ENCODE measurements around the gene DLG1.
A peak's percentile ranks its signal among the peaks of the same experiment; 100 is the strongest.

The DLG1 gene

GRCh38 chr3:197298341-197298944 is at the start of gene DLG1:
TSS of gene DLG1 (minus strand) at chr3:197298612. CDS start at chr3:197297204, 1,408 bp downstream.
- peak; percentile 68 for DNase-seq

GRCh38 chr3:197348014-197348413 is 49.6 kb upstream of the DLG1 start:
- DNase-seq: no peak

GRCh38 chr3:197345390-197345789 is 47.0 kb upstream of the DLG1 start:
- no peak for DNase-seq

- DNase-seq: no peak
These were observed 46.3 kb upstream of the DLG1 start for GRCh38 chr3:197344582-197345318.

DNA sequence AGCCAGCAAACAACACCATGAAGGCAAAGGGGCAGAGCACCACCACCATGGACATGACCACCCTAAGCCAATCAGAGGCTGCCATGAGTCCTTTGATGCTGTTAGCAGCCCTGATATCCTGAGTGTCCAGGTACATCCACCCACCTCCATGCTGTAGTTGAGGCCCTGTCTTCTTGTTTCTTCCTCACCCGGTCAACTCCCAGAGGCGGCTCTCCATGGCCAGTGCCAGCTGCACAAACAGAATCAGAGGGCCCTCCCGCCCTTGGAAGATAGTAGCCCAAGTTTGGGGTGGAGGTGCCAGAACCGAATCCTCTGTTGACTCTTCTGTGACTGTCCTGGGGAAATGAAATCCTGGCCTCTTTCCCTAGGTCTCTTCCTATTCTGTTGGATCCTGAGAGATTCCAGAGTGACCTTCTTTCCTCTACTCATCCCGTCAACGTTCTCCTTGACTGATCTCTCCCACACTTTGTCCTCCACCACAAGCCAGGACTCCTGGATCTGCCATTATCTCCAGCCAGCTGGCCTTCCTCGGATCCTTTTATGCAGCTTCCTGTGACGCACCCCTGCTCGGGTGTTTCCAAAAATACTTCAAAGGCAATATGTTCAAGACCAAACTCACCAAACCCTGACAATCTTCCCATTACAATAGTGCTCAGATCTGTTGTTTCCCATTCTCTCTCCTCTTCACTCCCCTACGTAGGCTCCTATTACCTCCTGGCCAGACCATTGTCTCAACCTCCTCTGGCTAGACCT is 45.4 kb upstream of the DLG1 start:
- no peak for DNase-seq

GRCh38 chr3:197343111-197343510 is 44.7 kb upstream of the DLG1 start:
- no peak for DNase-seq

DNA sequence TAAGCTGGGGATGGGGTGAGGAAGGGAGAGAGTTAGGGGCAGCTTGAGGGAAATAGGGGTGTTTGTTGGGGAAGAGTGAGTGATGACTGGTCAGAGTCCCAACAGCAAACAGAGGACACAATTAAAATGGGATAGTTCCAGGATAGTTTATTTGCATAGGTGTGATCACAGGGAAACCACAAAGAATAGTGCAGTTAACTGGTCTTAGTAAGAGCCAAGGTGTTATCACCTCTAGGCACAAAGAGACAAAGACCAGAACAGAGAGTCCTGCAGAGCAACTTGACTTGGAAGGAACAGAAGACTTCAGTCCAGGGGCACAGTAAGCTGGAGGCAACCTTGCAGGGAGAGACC is 42.1 kb upstream of the DLG1 start:
- no peak for DNase-seq

DNA sequence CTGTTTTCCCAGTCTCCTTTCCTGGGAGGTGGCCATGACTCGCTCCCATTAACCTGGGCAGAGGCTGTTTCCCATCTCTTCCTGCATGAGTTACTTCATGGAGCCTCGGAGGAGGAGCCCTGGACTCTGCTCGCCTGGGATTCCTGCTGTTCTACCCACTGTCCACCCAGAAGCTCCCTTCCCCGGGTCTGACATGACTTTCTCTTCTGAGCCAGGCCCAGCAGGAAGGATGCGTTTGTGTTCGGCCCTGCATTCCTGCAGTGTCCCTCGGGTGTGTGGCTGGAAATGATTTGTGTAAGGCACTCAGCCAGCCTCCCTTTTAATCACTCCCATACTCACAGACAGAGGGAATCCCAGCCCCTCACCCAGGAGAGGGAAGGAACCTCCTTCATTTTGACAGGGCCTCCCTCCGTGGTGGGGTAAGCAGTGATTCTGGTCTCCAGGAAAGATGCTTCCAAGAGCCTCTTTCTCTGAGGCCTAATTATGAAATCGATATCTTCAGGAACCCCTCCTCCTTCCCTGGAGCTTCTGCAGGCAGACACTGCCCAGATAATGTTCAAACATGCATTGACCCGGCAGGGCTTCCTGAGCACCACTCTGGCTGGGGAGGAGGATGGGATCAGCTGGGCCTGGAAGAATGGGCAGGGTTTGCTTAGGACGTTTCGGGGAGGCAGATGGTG is 41.6 kb upstream of the DLG1 start:
- DNase-seq: no peak

GRCh38 chr3:197338586-197338985 is 40.2 kb upstream of the DLG1 start:
- DNase-seq: no peak

DNA sequence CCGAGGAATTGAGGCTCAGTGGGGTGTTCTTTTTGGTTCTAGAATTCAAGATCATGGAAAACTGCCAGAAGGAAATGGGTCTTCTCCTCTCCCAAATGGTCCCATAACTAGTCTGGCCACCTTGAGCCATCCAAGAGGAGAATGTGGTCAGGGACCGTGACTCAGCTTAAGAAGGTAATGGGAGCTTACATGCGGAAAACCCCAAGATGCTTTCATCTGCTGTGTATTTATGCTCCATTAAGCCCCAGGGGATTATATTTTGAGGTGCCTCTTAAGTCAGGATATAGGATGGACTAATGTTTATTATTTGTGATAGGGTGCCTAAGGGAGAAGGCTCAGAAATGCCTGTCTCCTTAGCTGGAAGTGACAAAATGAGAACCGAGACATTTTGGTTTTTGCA is 39.2 kb upstream of the DLG1 start:
- no peak for DNase-seq

- DNase-seq: no peak
These were observed 38.8 kb upstream of the DLG1 start for GRCh38 chr3:197337214-197337613.

GRCh38 chr3:197336348-197336747 is 37.9 kb upstream of the DLG1 start:
- DNase-seq: no peak

DNA sequence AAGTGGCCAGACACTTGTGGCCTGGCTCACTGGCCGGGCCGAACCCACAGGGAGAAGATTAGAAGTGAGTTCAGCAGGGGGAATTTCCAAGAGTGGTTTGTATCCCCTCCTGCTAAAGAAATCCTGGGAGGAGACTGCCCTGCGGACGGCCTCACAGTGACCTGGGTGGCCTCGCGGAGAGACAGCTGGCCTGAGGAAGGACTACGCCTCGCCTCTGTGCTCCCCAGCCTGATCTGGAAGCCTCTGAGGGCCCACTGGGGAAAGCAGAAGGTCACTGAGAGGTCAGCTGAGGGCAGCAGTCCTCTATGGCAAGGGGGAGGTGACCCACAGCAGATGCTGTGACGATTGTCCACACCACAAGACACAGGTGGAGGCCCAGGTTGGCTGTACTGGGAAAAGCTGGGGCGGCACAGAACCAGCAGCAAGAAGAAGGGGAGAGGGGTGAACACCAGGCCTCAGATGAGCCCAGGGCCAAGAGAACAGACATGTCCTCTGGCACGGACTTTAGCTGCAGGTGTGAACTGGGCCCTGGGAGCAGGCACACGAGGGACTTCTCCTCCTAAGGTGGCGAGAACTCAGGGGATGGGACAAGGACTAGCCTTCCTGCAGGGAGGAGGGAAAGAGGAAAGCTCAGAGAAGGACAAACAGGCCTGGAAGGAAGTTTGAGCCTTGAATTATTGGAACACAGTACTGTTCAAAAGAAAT is 37.2 kb upstream of the DLG1 start:
- DNase-seq: peak; percentile 38

GRCh38 chr3:197333901-197334639 is 35.7 kb upstream of the DLG1 start:
- no peak for DNase-seq

- no peak for DNase-seq
These were observed 32.7 kb upstream of the DLG1 start for GRCh38 chr3:197331131-197331530.

DNA sequence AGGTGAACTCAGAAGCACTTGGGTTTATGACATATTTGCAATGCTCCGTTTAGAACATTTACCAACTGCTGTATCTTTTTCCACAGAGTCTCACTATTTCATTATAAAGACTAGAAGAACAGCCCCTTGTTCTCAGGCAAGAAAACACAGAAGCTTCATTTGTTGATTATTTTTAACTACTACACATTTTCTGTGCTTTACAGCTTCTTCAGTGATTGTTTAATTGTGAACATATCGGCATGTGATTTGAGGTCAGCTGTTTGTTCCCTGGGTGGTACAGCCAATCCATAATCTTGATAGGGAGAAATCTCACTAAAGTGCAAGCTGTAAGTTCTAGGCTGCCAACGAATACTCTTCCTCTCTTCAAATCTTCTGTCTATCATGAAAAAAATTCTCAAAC is 31.0 kb upstream of the DLG1 start:
- no peak for DNase-seq

GRCh38 chr3:197328198-197328597 is 29.8 kb upstream of the DLG1 start:
- no peak for DNase-seq

DNA sequence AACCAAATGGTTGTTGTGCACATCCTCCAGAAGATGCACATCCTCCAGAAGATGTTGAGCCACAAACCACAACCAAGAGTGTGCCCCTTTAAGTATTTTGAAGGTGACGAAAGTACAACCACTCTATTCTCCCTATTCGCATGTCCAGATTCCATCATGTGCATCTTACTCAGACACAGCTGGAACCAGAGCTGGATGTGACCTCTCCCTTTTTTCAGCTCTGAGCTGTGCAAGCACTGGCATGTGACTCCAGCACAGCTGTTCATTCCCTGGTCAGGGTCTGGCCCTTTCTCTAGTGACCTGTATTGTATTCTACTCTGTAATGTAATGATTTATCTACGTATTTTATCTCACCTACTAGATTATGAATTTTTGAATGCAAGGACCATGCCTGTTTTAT is 29.3 kb upstream of the DLG1 start:
- no peak for DNase-seq

- no peak for DNase-seq
These were observed 27.4 kb upstream of the DLG1 start for GRCh38 chr3:197325773-197326172.

DNA sequence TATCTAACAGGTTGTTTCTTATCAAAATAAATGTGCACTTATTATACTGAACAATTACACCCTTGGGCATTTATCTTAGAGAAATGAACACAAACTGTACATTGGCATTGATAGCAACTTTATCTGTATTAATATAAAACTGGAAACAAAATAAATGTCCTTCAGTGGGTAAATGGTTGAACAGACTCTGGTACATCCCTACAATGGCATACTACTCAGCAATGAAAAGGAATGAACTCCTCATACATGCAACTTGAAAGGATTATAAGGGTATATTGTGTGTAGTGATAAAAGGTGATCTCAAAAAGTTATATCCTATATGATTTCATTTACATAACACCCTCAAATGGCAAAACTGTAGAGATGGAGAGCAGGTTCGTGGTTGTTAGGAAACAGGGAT is 23.7 kb upstream of the DLG1 start:
- DNase-seq: no peak

- DNase-seq: no peak
These were observed 22.2 kb upstream of the DLG1 start for GRCh38 chr3:197320582-197320981.

GRCh38 chr3:197317250-197317963 is 19.0 kb upstream of the DLG1 start:
- peak; percentile 48 for DNase-seq
